OCI-LY3 (cell line): Measurements from ENCODE around the gene ANKS1B.
A peak's percentile ranks its signal among the peaks of the same experiment; 100 is the strongest.

Experiments
- H2AFZ ChIP-seq: fragments of 200-600, 300-600 bp; shearing (Covaris generic); 2 replicates; pipeline ENCODE4 v1.6.0; 2014; ENCODE audit warnings: antibody characterized with exemption, low read depth, low read length
- H3K27ac ChIP-seq: fragments of 200-600, 300-600 bp; sonication (generic); 2 replicates; pipeline ENCODE4 v1.5.1; 2014; ENCODE audit warnings: mild to moderate bottlenecking, low read length, moderate library complexity, mixed read lengths
- H3K27me3 ChIP-seq: fragments of 200-600, 300-600 bp; sonication (generic); 2 replicates; pipeline ENCODE4 v1.6.1; 2014; ENCODE audit warnings: low read depth, low read length, mixed read lengths
- H3K36me3 ChIP-seq: fragments of 200-600, 300-600 bp; sonication (generic); replicated peaks from 2 replicates; pipeline ENCODE3; 2014; ENCODE audit warnings: low read depth, low read length, mixed read lengths
- H3K4me1 ChIP-seq: fragments of 300-600, 200-600 bp; sonication (generic); 2 replicates; pipeline ENCODE4 v1.6.1; 2014; ENCODE audit warnings: low read length, mixed read lengths
- H3K4me2 ChIP-seq: fragments of 200-600, 300-600 bp; sonication (generic); 2 replicates; pipeline ENCODE4 v1.6.1; 2014; ENCODE audit warnings: low read length, mixed read lengths
- H3K4me3 ChIP-seq: fragments of 300-600, 200-600 bp; sonication (generic); 2 replicates; pipeline ENCODE4 v1.5.1; 2014; ENCODE audit warnings: antibody characterized with exemption, mild to moderate bottlenecking, low read length, moderate library complexity
- H3K79me2 ChIP-seq: fragments of 300-600, 200-600 bp; shearing (Covaris generic); 2 replicates; pipeline ENCODE4 v1.6.1; 2014; ENCODE audit warnings: mild to moderate bottlenecking, low read length, mixed read lengths
- H3K9ac ChIP-seq: fragments of 300-600, 200-600 bp; shearing (Covaris generic); 2 replicates; pipeline ENCODE4 v1.6.0; 2014; ENCODE audit warnings: mild to moderate bottlenecking, low read length, moderate library complexity
- H3K9me3 ChIP-seq: fragments of 200-600, 300-600 bp; shearing (Covaris generic); 2 replicates; pipeline ENCODE4 v1.6.1; 2014; ENCODE audit warnings: low read length, mixed read lengths; ENCODE audit not compliant: insufficient read depth
- H4K20me1 ChIP-seq: fragments of 200-600, 300-600 bp; sonication (generic); 2 replicates; pipeline ENCODE4 v1.6.1; 2016; ENCODE audit warnings: low read length, mixed read lengths; ENCODE audit not compliant: insufficient read depth
- EZH2phosphoT487 ChIP-seq: fragments of 200-600 bp; shearing (Covaris generic); IDR thresholded peaks from 2 replicates; pipeline ENCODE4 v1.6.1; 2018; ENCODE audit warnings: antibody characterized with exemption, mixed run types, low read depth
- TF ChIP-seq, protein P1 (sequence below): fragments of 200-600, 300-600 bp; sonication (generic); IDR thresholded peaks from 2 replicates; pipeline ENCODE4 v1.5.1; 2014; ENCODE audit warnings: antibody characterized with exemption, low read length, low read depth

The ANKS1B gene

GRCh38 chr12:99455350-99456035, 529.2 kb downstream of the ANKS1B start:
- Histone ChIP-seq H3K9me3 (no peaks in the 10 kb centered on the region), H3K79me2 (no peaks in the 10 kb centered on the region), H2AFZ (peak overlapping the region; percentile 30), H3K9ac (no peak overlapping the region), H3K36me3 (no peaks in the 10 kb centered on the region), H3K4me1 (peaks cover 16% of the 10 kb centered on the region), H3K27me3 (no peaks in the 10 kb centered on the region), H3K4me2 (no peak overlapping the region), H3K27ac (no peak overlapping the region), H3K4me3 (no peak overlapping the region), H4K20me1 (no peaks in the 10 kb centered on the region)
- TF ChIP-seq, protein P1, sequence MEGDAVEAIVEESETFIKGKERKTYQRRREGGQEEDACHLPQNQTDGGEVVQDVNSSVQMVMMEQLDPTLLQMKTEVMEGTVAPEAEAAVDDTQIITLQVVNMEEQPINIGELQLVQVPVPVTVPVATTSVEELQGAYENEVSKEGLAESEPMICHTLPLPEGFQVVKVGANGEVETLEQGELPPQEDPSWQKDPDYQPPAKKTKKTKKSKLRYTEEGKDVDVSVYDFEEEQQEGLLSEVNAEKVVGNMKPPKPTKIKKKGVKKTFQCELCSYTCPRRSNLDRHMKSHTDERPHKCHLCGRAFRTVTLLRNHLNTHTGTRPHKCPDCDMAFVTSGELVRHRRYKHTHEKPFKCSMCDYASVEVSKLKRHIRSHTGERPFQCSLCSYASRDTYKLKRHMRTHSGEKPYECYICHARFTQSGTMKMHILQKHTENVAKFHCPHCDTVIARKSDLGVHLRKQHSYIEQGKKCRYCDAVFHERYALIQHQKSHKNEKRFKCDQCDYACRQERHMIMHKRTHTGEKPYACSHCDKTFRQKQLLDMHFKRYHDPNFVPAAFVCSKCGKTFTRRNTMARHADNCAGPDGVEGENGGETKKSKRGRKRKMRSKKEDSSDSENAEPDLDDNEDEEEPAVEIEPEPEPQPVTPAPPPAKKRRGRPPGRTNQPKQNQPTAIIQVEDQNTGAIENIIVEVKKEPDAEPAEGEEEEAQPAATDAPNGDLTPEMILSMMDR: no peak
- no peak for TF ChIP-seq EZH2phosphoT487

GRCh38 chr12:99454539-99455172, 530.1 kb downstream of the ANKS1B start:
- Histone ChIP-seq H3K27me3 (no peaks in the 10 kb centered on the region), H3K27ac (no peak overlapping the region), H3K9ac (no peak overlapping the region), H3K4me1 (peaks cover 16% of the 10 kb centered on the region), H3K9me3 (no peaks in the 10 kb centered on the region), H4K20me1 (no peaks in the 10 kb centered on the region), H2AFZ (peak overlapping the region; percentile 50), H3K4me2 (peak overlapping the region; percentile 40), H3K4me3 (no peak overlapping the region), H3K36me3 (no peaks in the 10 kb centered on the region), H3K79me2 (no peaks in the 10 kb centered on the region)
- TF ChIP-seq EZH2phosphoT487: no peak
- TF ChIP-seq, protein P1: no peak

DNA sequence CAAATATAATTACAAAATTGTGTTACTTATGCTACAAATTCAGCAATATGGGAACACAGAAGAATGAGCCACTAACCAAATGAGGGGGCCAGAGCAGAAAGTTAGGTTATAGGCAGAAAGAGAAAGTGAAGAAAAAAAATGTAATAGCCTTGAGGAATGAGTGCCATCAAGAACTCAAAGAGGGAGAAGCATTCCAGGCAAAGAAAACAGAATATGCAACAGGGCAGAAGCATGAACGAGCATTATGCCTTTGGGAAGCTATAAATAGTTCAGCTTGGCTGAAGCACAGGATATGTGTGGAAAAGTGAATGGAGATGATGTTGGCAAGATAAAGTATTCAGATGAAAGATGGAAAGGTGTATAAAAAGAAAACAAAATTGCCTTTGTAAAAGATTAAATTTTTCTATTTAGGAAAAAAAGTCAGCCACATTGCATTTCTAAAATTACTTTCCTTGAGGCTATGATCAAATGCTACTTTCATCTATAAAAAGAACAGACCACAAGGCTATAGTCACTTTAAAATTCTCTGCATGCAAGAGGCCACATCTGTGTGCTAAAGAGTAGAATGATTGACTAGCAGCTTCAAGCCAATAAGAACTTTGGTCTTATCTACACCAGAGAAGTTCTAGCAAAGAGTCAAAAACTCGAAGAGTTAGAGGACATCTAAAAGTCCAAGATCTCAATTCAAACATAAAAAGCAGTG, 530.7 kb downstream of the ANKS1B start:
- no peak overlapping the region for H3K4me3 ChIP-seq
- peak overlapping the region; percentile 40 for H3K4me2 ChIP-seq

More for the DNA sequence above, 530.7 kb downstream of the ANKS1B start:
- Histone ChIP-seq H2AFZ (peak overlapping the region; percentile 50), H3K9me3 (no peaks in the 10 kb centered on the region), H3K27ac (no peak overlapping the region), H3K4me1 (peaks cover 16% of the 10 kb centered on the region), H4K20me1 (no peaks in the 10 kb centered on the region), H3K36me3 (no peaks in the 10 kb centered on the region), H3K79me2 (no peaks in the 10 kb centered on the region), H3K27me3 (no peaks in the 10 kb centered on the region), H3K9ac (no peak overlapping the region)
- TF ChIP-seq EZH2phosphoT487: no peak
- TF ChIP-seq, protein P1: no peak
